Central memory CD4-positive, alpha-beta T cell (primary cell): ENCODE measurements around the gene ST8SIA5.

Experiments used
- DNase-seq: peaks from one replicate; pipeline ENCODE4 v3.0.0; 2022

Gene ST8SIA5

DNA sequence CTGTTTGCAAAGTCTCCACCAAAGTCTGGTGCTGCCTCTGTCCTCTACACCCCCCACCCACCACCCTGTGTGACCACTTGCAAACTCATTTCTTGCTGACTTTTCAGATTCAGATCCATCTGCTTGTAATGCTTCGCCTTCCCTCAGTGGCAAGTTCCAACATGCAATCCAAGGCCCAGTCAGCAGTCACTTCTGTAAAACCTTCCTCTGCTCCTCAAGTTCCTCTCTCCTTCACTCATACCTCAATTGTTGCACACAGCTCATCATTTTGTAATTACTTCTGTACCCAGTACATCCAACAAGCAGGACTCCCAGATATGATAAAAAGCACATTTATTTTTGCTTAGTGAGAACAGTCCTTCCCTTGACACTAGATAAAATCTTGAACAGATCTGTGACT is 93.3 kb downstream of the ST8SIA5 start:
- no peak for DNase-seq

- no peak for DNase-seq
These were observed 95.7 kb downstream of the ST8SIA5 start for GRCh38 chr18:46660957-46661749.

DNA sequence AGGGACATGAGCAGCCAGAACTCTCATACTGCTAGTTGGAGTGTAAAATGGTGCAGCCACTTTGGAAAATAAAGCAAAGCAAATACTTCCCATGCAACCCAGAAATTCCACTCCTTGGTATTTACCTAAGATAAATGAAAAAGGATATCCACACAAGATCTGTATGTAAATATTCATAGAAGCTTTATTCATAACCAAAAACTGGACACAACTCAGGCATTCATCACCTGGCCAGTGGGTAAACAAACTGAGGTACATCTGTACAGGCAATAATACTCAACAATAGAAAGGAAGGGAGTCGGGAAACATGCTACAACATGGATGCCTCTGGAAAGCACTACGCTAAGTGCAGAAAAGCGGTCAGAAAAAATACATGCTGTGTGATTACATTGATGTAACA is 97.4 kb downstream of the ST8SIA5 start:
- DNase-seq: no peak

DNA sequence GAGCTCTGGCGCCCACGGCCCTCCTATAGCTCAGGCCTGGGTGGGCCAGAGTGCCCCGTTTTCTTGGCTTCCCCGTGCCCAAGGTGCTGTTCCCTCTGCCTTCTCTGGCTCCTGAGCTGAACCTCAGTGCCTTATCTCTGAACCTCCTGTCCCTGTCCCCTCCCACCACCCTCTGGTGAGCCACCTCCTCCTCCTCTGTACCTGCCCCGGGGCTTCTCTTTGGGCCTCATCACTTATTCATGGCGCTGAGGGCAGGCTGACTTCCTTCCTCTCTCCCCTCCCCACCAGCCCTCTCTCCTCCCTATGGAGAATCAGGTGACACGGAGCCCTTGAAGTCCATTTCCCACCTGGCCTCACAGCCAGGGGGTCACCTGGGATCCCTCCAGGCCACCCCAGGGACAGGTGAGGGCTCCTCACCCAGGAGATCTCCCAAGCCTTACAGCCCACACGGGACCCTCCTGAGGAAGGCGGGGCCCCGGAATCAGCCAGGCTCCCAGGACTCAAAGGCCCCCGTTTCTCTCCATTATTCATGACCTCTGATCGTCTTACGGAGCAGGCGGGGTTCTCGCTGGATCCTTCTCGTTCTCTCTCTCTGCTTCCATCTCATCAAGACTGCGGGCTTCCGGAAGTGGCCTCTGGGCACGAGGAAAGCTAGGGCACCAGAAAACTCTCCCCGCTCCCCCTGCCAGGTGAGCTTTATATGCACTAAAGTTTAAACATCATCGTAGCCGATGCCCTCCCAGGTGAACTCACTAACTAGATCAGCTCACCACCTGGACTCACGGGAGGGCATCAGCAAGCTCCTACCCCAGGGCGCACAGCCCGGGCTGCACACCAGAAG is 99.5 kb downstream of the ST8SIA5 start, which contains the start of gene LOXHD1:
LOXHD1 (minus strand) TSS at position 106 of the 841 bp plus-strand sequence. CDS start 187 bp downstream, outside the sequence.
- DNase-seq: no peak

GRCh38 chr18:46656326-46657114 is 100.3 kb downstream of the ST8SIA5 start:
- DNase-seq: no peak

GRCh38 chr18:46652372-46652771 is 104.5 kb downstream of the ST8SIA5 start:
- no peak for DNase-seq

GRCh38 chr18:46650681-46651080 is 106.2 kb downstream of the ST8SIA5 start:
- no peak for DNase-seq

DNA sequence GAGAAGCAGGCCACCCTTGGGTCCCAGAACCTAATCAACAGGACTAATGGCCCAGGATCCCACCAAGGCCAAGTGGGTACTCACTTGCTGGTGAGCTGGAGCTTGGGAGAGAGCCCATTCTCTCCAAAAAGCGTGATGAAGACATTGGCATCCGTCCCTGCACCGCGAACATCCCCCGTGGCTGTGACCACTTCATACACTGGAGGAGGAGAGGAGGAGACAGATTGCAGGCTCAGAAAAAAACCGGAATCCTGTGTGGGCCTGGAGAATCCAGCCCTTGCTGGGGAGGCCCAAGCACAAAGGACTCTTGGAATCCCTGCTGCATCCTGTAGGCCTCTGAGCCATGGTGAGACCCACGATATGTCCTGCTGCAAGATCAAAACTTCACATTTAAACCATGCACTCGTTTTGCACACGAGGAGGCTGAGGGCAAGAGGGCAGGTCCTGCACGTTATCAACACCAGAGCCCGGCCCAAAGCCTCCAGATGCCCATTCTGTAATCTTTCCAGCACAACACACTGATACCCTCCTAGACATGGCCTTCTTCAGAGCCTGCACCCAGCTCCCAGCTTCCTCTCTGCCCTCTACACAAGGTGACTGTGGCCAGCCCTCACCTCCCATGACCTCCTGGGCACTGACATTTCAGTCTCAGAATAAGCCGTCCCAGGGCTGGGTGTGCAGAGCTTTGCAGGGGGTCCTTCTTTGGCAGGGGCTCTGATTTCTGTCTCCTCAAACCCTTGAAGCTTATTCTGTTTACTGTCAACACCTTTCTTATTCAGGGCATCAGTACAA is 107.6 kb downstream of the ST8SIA5 start:
- DNase-seq: no peak

DNA sequence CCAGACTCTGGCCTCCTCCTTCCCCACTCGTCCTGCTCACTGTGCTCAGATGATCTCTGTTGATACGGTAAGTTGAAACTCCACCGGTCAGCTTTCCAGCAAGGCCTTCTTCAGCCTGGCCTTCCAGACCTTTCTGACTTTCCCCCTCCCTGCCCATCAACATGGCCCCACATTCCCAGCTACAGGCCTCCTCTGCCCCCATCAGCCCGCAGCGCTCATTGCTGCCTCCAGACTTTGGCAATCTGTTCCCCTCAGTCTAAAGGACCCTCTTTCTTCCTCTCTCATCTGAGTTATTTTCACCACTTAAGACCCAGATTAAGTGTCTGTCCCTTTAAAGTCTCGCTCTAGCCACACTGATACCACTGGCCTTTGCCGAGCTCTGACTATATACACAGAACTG is 110.4 kb downstream of the ST8SIA5 start:
- no peak for DNase-seq

- DNase-seq: no peak
These were observed 114.3 kb downstream of the ST8SIA5 start for GRCh38 chr18:46642561-46642960.

DNA sequence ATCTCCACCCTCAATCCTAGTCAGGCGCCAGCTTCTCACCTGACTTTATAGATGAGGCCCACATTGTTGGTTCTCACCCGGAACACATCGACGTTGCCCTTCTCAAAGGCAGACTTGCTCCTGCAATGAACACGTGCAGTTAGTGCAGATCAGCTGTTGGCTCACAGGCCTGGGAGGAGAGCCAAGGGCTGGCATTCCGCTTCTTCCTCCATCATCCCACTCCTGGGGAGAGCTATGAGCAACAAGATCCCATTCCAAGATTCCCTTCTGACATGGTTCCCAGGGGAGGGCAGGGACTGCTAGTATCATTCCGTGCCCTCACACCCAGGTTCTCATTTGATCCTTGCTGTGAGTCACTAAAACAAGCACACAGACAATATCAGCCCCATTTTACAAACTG is 114.9 kb downstream of the ST8SIA5 start:
- no peak for DNase-seq

DNA sequence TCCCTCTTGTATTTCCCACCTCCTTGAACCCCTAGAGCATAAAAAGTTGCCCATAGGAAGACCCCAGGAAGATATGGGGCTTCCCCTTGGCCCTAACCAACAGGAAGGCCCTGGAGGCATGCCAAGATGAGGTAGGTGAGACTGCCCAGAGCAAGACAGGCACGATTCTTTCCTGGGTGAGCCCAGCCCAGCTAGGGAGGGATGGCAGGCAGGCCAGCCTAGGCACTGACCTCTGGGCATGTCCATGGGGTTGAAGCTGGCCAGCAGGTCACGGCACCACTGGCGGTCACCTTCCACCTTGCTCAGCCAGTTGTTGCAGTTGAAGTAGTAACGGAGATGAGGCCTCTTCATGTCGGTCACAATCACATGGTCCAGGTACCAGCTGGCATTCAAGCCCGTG is 117.5 kb downstream of the ST8SIA5 start:
- no peak for DNase-seq

DNA sequence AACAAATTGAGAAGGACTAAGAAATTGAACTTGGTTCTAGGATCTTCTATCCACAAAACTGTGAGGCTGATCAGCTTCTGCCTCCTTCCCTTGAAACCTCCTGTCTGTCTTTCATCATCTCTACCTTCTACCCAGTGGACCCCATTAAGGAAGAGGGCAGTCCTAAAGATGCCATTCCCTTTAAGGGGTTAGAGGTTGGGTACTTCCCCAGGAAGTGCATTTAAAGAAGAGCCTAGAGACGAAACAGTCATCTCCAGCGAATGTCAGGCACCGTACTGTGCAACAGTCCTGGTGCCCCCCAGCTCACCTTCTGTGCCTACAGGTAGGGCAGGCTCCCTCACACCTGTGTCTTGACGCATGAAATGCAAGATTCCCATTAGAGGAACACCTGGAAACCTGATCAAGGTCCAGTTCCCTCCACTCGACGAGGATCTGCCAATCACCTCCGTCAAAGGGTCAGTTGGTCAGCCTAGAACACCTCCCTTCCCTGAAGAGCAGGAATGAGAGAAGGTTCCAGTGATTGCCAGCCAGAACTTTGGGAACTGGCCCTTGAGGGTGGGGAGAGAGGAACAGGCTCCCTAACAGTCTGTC is 120.7 kb downstream of the ST8SIA5 start:
- no peak for DNase-seq

DNA sequence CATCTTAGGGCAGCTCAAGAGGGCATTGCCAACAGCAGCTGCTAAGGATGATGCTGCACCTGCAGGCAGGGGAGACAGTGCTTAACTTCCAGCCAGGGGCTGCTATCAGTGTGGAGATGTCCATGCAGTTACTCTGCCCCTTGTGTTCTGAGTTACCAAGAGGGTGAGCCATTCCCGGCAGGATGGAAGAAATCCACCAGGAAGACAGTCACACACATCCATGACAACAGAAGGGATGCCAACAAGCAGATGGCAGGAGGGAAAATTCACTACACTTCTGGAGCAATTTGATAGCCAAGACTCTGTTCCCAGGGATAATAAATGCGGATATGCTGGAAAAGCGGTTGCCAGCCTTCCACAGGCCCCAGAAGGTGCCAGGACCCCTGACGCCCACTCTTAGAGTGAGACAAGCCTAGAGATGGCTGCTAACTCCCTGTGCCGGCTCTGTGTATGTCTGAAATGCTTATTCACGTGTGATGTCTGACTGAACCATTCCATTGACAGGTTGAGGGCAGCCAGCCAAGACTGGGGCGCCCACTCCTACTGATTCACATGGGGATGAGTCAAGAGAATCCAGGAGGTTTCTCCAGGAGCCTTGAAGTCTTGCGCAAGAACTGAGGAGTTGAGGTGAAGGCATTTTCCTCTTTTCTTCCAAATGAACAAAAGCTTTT is 124.3 kb downstream of the ST8SIA5 start:
- no peak for DNase-seq

DNA sequence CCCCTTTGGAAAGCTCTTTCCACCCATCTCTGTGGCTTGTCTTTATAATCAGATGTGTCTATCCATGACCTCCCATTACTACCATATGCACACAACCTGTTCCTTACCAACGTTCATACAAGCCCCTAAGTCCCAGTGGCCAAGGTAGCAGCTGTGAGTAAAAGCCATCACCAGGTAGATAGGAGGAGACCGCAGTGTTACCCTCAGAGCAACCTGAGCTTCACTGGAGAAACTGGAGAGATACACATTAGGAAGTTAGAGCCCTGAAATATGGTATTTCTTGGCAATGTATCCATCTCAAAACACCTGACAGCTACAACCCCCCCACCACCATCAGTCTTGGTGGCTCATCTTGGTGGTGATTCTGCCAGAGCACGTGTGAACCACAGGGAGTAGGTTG is 125.9 kb downstream of the ST8SIA5 start:
- no peak for DNase-seq

- no peak for DNase-seq
These were observed 126.7 kb downstream of the ST8SIA5 start for GRCh38 chr18:46630160-46630559.

- no peak for DNase-seq
These were observed 127.5 kb downstream of the ST8SIA5 start for GRCh38 chr18:46629361-46629760.

DNA sequence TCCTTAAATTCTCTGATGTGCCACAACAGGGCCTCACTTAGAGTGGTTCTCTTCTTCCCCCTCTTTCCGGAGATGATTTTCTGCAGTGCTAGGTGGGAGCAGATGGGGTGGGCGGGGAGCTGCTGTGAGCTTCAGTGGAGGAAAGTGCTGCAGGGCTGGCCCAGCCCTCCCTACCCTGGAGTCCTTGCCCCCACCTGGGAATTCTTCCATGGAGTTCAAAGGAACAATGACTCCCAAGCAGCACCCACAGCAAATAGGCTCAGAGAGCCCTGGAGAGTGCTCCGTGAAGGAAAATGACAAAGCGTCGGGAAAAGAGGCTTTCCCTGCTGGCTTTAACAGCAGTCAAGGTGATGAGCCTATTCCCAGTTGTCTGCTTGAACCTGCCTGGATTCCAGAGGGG is 128.6 kb downstream of the ST8SIA5 start:
- no peak for DNase-seq

GRCh38 chr18:46627136-46627535 is 129.7 kb downstream of the ST8SIA5 start:
- no peak for DNase-seq

GRCh38 chr18:46625069-46625468 is 131.8 kb downstream of the ST8SIA5 start:
- DNase-seq: no peak

GRCh38 chr18:46624127-46624526 is 132.7 kb downstream of the ST8SIA5 start:
- DNase-seq: no peak
